Psoas muscle (tissue), 8 donors: ENCODE data around the gene CCT6A. TPM values are rescaled to one million over a fixed set of nuclear protein-coding genes. Genes with fewer than 3 reads are reported as not detected.
"Not testable (repeated sequence)": the region's sequence is repeated elsewhere in the genome, so short reads cannot be mapped to it uniquely, and the experiment has no call there.

Experiments
- ATAC-seq, 4 donors: fragments of 200-7000 bp; cut with Tn5 transposase; one replicate each; pipeline ENCODE4 v1.9.1; 2020; ENCODE audit warnings: moderate library complexity in 3 of 4, mild to moderate bottlenecking in 2 of 4
- DNase-seq, 2 donors: peaks; one replicate each; pipeline ENCODE4 v3.0.0-alpha.2; 2020
- H3K27ac ChIP-seq: fragments of 200-600 bp; one replicate; pipeline ENCODE4 v1.8.0; 2022
- H3K27me3 ChIP-seq, 3 donors: fragments of 200-600 bp in 1 of 3; one replicate each; pipeline versions ENCODE4 v1.6.1 to v1.8.0; 2013 to 2022; ENCODE audit warnings: low read length in 2 of 3, mild to moderate bottlenecking in 2 of 3, moderate library complexity in 1 of 3; ENCODE audit not compliant: insufficient read depth in 3 of 3
- H3K36me3 ChIP-seq, 2 donors: fragments of 200-600 bp in 1 of 2; one replicate each; pipeline versions ENCODE4 v1.6.1 to v1.8.0; 2013 to 2022; ENCODE audit warnings: low read depth in 1 of 2, mild to moderate bottlenecking in 1 of 2, moderate library complexity in 1 of 2; ENCODE audit not compliant: insufficient read depth in 1 of 2
- H3K4me1 ChIP-seq: fragments of 200-600 bp; one replicate; pipeline ENCODE4 v1.8.0; 2022
- H3K4me3 ChIP-seq: fragments of 200-600 bp; one replicate; pipeline ENCODE4 v1.8.0; 2022; ENCODE audit warnings: mild to moderate bottlenecking
- H3K9me3 ChIP-seq: fragments of 200-600 bp; one replicate; pipeline ENCODE4 v1.8.0; 2022
- CTCF ChIP-seq: fragments of 200-600 bp; IDR thresholded peaks from one replicate; pipeline ENCODE4 v1.8.0; 2022; ENCODE audit warnings: antibody characterized with exemption
- WGBS, 3 donors: extraction: QIAGEN DNeasy Blood & Tissue Kit; methylation state at CpG; one replicate each; pipeline versions ENCODE4 v1.1.6 to v1.1.7; 2013; 5-methylcytosine and 5-hydroxymethylcytosine counted together
- intact Hi-C, 2 donors: fragments of 100-400 bp; cut with DNase I; formaldehyde crosslinking; loops; one replicate each; pipeline versions ENCODE4 v1.11.0 to v1.14.2; 2022
- polyA plus RNA-seq, 3 donors: library from polyadenylated mRNA; stranded (reverse); fragments of 200-250 nt; gene quantifications; one replicate each; pipeline ENCODE4 v1.2.3, GENCODE V29; 2013
- total RNA-seq, 4 donors: library from RNA; stranded (reverse); fragmentation: NEBNext Ultra II Directional in 2 of 4; extraction: Animal tissue kit (Norgen Biotek cat#: 25700) in 2 of 4; gene quantifications; one replicate each; pipeline versions ENCODE4 v1.2.1 to v1.2.4, GENCODE V29; 2021 to 2023
- donor health status: healthy with polysubstance abuse.
- donor health status: DM: no; HTN: no; CAD: no; lungs with moderate emphysema.
- donor health status: Bipolar disorder and iron deficiency.
- donor health status: healthy.
- donor health status: DM: yes; HTN: yes; CAD: no.
- donor health status: DM: no; HTN: no; CAD: no.
- donor health status: DM: no; HTN: no; CAD: no.
- donor health status: DM: yes; HTN: yes; CAD: no.

The CCT6A gene
- total and polyA plus RNA-seq, 7 donors: 96.5 to 259 (median 135) TPM

GRCh38 chr7:56007891-56008290 is 43.7 kb upstream of the CCT6A start:
- H3K9me3 ChIP-seq: no peaks in the 10 kb centered on the region
- intact Hi-C loops: no loop called here
- H3K4me1 ChIP-seq: no peaks in the 10 kb centered on the region
- TF ChIP-seq CTCF: no peak
- no peaks in the 10 kb centered on the region for H3K27me3 ChIP-seq
- H3K4me3 ChIP-seq: no peak overlapping the region
- DNase-seq (no peak), ATAC-seq (no peak)
- WGBS, 3 donors: 71 to 75% (median 72%) methylated on average over 9 of the region's 9 CpGs
- no peak overlapping the region for H3K27ac ChIP-seq
- peaks cover 0 to 7% of the 10 kb centered on the region in 2 donors for H3K36me3 ChIP-seq

- Histone ChIP-seq H3K9me3 (no peaks in the 10 kb centered on the region), H3K27me3 (no peaks in the 10 kb centered on the region), H3K4me3 (no peak overlapping the region), H3K27ac (no peak overlapping the region), H3K4me1 (no peaks in the 10 kb centered on the region), H3K36me3 (peaks cover 0 to 25% of the 10 kb centered on the region in 2 donors)
- ATAC-seq (peak; percentile 70 to 92 (median 84)), DNase-seq (peak in 1 of 2 donors; percentile 30)
- intact Hi-C loops: no loop called here
- 26 to 41% (median 36%) methylated on average over 7 of the region's 7 CpGs for WGBS, 3 donors
- TF ChIP-seq CTCF: no peak
These were observed 41.9 kb upstream of the CCT6A start for GRCh38 chr7:56009695-56010094.

- H3K36me3 ChIP-seq: peaks cover 0 to 67% of the 10 kb centered on the region in 2 donors
These were observed 34.5 kb upstream of the CCT6A start for GRCh38 chr7:56017015-56017414.

GRCh38 chr7:56019501-56019900 is 32.1 kb upstream of the CCT6A start:
- H3K27me3 ChIP-seq: no peaks in the 10 kb centered on the region
- H3K36me3 ChIP-seq: peaks cover 0 to 51% of the 10 kb centered on the region in 2 donors
- WGBS, 3 donors: 74 to 82% (median 78%) methylated on average over 9 of the region's 9 CpGs
- no peak overlapping the region for H3K27ac ChIP-seq
- no peak overlapping the region for H3K4me3 ChIP-seq
- TF ChIP-seq CTCF: no peak
- ATAC-seq (no peak), DNase-seq (no peak)
- intact Hi-C loops: no loop called here
- no peaks in the 10 kb centered on the region for H3K4me1 ChIP-seq
- H3K9me3 ChIP-seq: no peaks in the 10 kb centered on the region

More at GRCh38 chr7:56017015-56017414, 34.5 kb upstream of the CCT6A start:
- H3K27me3 ChIP-seq, ATAC-seq, H3K4me3 ChIP-seq, DNase-seq, H3K9me3 ChIP-seq, H3K27ac ChIP-seq, H3K4me1 ChIP-seq, intact Hi-C loops: not testable (repeated sequence)
- 87 to 95% (median 95%) methylated on average over 3 of the region's 3 CpGs for WGBS, 3 donors

- DNase-seq (no peak), ATAC-seq (peak; percentile 58 to 75 (median 68))
- Histone ChIP-seq H3K9me3 (no peaks in the 10 kb centered on the region), H3K36me3 (peaks cover 0 to 41% of the 10 kb centered on the region in 2 donors), H3K27ac (no peak overlapping the region), H3K4me3 (no peak overlapping the region), H3K27me3 (no peaks in the 10 kb centered on the region), H3K4me1 (no peaks in the 10 kb centered on the region)
- intact Hi-C loops: no loop called here
- no peak for TF ChIP-seq CTCF
These were observed 28.1 kb upstream of the CCT6A start for GRCh38 chr7:56023500-56023899.
